Measurements from ENCODE around the gene GDPD2. TPM values are rescaled to one million over a fixed set of nuclear protein-coding genes. Genes with fewer than 3 reads are reported as not detected.
A peak's percentile ranks its signal among the peaks of the same experiment; 100 is the strongest.

GDPD2 gene
- total RNA-seq, 2 experiments from 2014 or later: not detected

- ATAC-seq (peak; percentile 56), DNase-seq (peak; percentile 29)
- Mint-ChIP-seq H3K27me3 (peaks cover 25% of the 10 kb centered on the region), H3K27ac (no peak within 1 kb of the TSS), H3K4me1 (ENCODE audit: low read depth) (peaks cover 5% of the 10 kb centered on the region), H3K9me3 (no peaks in the 10 kb centered on the region), H3K4me3 (peak within 1 kb of the TSS; percentile 37), H3K36me3 (ENCODE audit: low read depth) (no peaks in the 10 kb centered on the region)
- intact Hi-C loops (cut with micrococcal nuclease): no loop called here
- TF ChIP-seq, protein P1, sequence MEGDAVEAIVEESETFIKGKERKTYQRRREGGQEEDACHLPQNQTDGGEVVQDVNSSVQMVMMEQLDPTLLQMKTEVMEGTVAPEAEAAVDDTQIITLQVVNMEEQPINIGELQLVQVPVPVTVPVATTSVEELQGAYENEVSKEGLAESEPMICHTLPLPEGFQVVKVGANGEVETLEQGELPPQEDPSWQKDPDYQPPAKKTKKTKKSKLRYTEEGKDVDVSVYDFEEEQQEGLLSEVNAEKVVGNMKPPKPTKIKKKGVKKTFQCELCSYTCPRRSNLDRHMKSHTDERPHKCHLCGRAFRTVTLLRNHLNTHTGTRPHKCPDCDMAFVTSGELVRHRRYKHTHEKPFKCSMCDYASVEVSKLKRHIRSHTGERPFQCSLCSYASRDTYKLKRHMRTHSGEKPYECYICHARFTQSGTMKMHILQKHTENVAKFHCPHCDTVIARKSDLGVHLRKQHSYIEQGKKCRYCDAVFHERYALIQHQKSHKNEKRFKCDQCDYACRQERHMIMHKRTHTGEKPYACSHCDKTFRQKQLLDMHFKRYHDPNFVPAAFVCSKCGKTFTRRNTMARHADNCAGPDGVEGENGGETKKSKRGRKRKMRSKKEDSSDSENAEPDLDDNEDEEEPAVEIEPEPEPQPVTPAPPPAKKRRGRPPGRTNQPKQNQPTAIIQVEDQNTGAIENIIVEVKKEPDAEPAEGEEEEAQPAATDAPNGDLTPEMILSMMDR (IDR thresholded peaks at IDR 0.05): no peak
- CTCF ChIA-PET: interaction anchor here (0.8 to 2.3 kb wide), 4 partner anchors 8 to 220 kb away, joined by 3 to 8 read pairs (median 5); no protein-coding TSS in a partner anchor
- POLR2A ChIA-PET: interaction anchor here (1.0 to 1.3 kb wide), 2 partner anchors 10 to 12 kb away, joined by 3 read pairs; no protein-coding TSS in a partner anchor
Measured at GRCh38 chrX:70444326-70444945, 21.3 kb downstream of the GDPD2 start, which contains the start of gene DLG3. Gene DLG3, plus strand, starts transcription at chrX:70444835. Its CDS starts 367 bp downstream, at chrX:70445202.

- ATAC-seq: peak; percentile 42
- H3K9me3 Mint-ChIP-seq: no peaks in the 10 kb centered on the region
- ChIA-PET POLR2A (interaction anchor here (1.0 to 1.3 kb wide), 2 partner anchors 9 to 11 kb away, joined by 3 read pairs; no protein-coding TSS in a partner anchor), CTCF (interaction anchor here (1.0 to 1.5 kb wide), 3 partner anchors 9 to 219 kb away, joined by 3 to 6 read pairs (median 4); partner anchors contain the start of genes KIF4A and PDZD11)
- peak overlapping the region; percentile 37 for H3K4me3 Mint-ChIP-seq
- peaks cover 5% of the 10 kb centered on the region for H3K4me1 Mint-ChIP-seq (ENCODE audit: low read depth)
- no peaks in the 10 kb centered on the region for H3K36me3 Mint-ChIP-seq (ENCODE audit: low read depth)
- no peak for DNase-seq
- TF ChIP-seq, protein P1 (IDR thresholded peaks at IDR 0.05): no peak
- peaks cover 25% of the 10 kb centered on the region for H3K27me3 Mint-ChIP-seq
- H3K27ac Mint-ChIP-seq: no peak overlapping the region
- intact Hi-C loops (cut with micrococcal nuclease): no loop called here
Measured at GRCh38 chrX:70444946-70445656, 22.0 kb downstream of the GDPD2 start.

- H3K27me3 Mint-ChIP-seq: peaks cover 22% of the 10 kb centered on the region
- H3K36me3 Mint-ChIP-seq (ENCODE audit: low read depth): no peaks in the 10 kb centered on the region
- ATAC-seq: no peak
- no peak for DNase-seq
- intact Hi-C loops (cut with micrococcal nuclease): no loop called here
- no peak overlapping the region for H3K4me3 Mint-ChIP-seq
- ChIA-PET CTCF (interaction anchor here (1.5 kb wide), 1 partner anchor 156 kb away, joined by 3 read pairs; the partner anchor contains the start of genes KIF4A and PDZD11), POLR2A (no interaction called here)
- H3K27ac Mint-ChIP-seq: no peak overlapping the region
- H3K9me3 Mint-ChIP-seq: no peaks in the 10 kb centered on the region
- peaks cover 5% of the 10 kb centered on the region for H3K4me1 Mint-ChIP-seq (ENCODE audit: low read depth)
- TF ChIP-seq, protein P1 (IDR thresholded peaks at IDR 0.05): no peak
Measured at GRCh38 chrX:70445951-70446350, 22.8 kb downstream of the GDPD2 start.

DNA sequence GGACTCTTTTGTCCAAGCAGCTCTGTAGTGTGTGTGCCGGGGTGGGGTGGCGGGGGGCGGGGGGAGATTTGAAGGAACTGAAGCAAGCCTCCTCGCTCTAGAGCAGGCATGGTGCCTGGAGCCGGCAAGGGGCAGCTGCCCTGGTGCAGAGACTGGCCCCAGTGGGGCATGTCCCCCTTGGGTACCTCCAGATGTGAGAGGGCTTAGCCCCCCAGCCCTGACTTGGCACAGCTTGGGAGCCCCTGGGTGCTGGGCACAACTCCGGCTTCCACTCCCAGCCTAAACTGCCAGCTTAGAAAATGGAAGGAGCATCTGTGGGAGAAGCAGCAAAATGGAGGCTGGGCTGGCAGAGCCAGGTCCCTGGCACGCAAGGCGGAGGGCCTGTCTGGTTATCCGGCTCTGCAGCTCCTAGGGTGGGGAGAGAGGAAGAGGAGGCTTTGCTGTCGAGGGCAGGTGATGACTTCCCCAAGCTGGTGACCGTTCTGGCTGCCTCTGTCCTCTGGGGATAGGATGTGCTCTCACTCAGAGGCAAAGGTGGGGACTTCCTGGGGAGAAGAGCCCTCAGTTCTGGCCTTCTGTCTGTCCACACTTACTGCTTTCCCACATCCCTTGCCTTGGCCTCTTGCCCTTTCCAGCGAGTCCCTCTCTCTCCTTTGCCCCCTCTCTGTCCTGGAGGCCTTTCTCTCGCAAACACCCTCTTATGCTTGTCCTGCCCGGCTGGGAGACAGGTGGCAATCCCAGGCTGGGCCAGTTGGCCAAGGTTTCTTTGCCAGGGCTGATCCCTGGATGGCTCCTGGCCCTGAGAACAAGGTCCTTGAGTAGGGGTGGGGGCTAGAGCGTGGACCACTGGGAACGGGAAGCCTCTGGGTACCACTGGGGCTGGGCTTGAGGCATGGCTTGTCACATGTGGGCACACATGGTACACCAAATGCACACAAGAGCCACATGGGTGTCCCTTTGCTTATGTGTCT is 23.6 kb downstream of the GDPD2 start:
- no peak overlapping the region for H3K27ac Mint-ChIP-seq
- ATAC-seq: no peak
- POLR2A ChIA-PET: no interaction called here
- H3K27me3 Mint-ChIP-seq: peaks cover 21% of the 10 kb centered on the region
- intact Hi-C loops (cut with micrococcal nuclease): no loop called here
- TF ChIP-seq, protein P1 (IDR thresholded peaks at IDR 0.05): no peak
- CTCF ChIA-PET: interaction anchor here (1.5 kb wide), 1 partner anchor 156 kb away, joined by 3 read pairs; the partner anchor contains the start of genes KIF4A and PDZD11
- H3K4me1 Mint-ChIP-seq (ENCODE audit: low read depth): peaks cover 5% of the 10 kb centered on the region
- no peak for DNase-seq
- no peaks in the 10 kb centered on the region for H3K36me3 Mint-ChIP-seq (ENCODE audit: low read depth)
- H3K9me3 Mint-ChIP-seq: no peaks in the 10 kb centered on the region
- H3K4me3 Mint-ChIP-seq: no peak overlapping the region
